ENCODE results near the gene C1orf21.
A peak's percentile ranks its signal among the peaks of the same experiment; 100 is the strongest.

C1orf21 gene

GRCh38 chr1:184626076-184627006 is 239.5 kb downstream of the C1orf21 start:
- no peak for DNase-seq (ENCODE audit: low read depth, low spot score)

DNA sequence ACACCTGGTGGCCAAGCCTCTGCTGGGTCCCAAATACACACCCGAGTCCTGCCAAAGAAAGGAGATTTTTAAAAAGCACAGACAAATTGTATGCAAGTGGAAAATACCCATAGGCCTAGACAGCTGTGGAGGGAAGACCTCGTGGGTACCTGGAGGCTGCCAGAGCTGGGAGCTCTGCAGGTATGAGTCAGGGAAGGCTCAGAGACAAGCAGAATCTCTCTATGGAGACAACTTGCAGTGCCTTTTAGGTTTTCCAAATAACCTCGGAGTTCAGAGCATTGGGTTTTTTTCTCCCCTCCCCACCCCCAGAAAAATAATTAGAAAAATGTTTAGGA is 240.1 kb downstream of the C1orf21 start:
- no peak for DNase-seq (ENCODE audit: low read depth, low spot score)

DNA sequence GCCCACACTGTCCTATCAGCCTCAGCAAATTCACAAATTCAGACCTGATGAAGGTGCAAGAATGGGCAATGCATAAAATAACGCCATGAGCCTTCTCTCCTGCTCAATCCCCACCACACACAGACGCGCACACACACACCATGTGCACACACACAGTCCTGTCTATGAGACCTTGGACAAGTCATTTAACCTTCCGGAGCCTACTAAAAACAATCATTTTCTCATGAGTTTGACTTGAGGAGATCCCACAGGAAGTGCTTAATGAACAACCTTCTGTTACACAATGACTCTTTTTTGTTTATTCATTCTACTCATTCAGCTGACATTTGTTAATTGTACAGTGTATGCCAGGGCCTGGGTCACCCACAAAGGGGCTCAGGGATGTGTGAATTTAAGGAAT is 242.4 kb downstream of the C1orf21 start:
- DNase-seq (ENCODE audit: low read depth, low spot score), result no peak

DNA sequence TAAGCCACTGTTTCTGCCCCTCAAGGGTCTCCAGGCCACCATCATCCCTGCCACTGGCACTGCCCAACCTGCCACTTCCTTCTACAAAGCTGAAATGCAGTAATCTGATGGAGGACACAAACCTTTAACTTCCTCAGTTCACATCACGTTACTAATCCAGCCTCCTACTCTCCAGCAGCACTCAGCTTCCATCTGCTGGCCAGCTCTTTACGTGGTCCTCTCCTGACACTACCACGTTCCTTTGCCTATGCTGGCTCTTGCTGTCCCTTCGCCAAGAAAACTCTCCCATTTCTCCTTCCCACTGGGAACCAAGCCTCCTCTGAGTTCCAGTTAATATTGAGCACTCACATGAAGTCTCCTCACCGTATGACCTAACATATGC is 243.8 kb downstream of the C1orf21 start:
- DNase-seq (ENCODE audit: low read depth, low spot score), result no peak

DNA sequence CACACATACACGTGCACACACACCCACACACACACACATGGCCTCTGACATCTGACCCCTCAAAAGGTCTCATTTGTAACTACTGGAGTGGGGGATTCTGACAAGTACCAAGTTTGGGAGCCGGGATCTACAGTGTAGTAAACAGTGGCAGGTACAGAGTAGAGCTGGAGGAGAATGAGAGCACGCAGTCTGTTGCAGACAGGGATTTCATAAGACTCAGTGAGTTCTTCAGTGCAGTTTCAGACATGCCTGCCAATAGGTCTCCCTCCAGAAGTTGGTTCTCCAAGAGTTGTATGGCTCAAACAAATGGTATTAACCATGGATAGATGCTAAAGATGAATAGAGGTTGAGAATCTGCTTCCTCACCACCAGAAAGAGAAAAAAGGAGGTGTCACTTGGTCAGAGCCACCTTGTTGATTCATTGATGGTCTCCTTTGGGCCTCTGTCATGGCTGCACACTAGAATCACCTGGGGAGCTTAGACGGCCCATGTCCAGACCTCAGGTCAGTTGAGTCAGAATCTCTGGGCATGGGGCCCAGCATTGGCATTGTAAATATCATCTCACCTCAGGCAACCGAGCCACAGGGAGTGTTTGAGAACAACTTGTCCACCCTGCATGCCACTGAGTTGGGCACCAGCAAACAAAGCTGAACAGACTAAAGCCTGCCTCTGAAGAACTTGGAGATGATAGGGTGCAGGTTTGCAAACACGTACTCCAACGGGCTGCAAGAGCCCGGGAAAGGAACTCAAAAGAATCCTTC is 245.8 kb downstream of the C1orf21 start:
- DNase-seq (ENCODE audit: low read depth, low spot score), result no peak

DNA sequence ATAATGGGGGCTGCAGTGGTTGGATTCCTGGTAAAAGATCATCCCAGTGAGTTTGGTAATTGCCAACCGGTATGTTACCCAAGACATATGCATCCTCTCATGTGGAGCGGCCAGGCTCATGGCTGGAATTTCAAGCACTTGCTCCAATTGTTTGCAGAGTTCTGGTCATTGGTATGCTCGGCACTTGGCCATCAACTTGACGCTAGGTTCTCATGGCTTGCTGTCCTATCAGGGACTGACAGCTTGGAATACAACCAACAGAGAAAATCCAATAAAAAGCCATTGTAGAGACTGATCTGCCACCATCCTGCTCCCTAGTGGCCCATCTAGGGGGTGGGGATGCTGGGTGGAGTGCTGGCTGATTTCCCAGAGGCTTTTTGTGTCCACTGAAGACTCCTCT is 247.0 kb downstream of the C1orf21 start:
- DNase-seq (ENCODE audit: low read depth, low spot score), result peak; percentile 58

DNA sequence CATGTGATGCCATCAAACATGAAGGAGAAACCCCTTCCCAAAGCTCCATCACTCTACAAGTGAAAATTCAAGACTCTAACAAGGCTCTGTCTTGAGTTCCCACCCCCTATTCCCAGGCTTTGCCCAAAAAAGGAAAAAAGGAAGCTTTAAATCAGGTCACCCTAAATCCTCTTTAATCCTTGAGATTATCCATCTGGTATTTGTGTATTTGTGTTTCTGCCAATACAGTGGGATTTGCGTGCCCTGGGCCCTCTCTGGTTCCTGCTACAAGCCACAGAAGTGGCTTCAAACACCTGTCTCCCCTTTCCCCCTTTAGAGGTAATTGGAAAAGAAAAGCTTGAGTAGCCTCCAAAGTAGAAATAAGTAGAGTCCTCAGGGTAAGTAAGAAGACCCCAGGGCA is 247.5 kb downstream of the C1orf21 start:
- DNase-seq (ENCODE audit: low read depth, low spot score), result no peak

GRCh38 chr1:184635347-184635979 is 248.6 kb downstream of the C1orf21 start:
- no peak for DNase-seq (ENCODE audit: low read depth, low spot score)

DNA sequence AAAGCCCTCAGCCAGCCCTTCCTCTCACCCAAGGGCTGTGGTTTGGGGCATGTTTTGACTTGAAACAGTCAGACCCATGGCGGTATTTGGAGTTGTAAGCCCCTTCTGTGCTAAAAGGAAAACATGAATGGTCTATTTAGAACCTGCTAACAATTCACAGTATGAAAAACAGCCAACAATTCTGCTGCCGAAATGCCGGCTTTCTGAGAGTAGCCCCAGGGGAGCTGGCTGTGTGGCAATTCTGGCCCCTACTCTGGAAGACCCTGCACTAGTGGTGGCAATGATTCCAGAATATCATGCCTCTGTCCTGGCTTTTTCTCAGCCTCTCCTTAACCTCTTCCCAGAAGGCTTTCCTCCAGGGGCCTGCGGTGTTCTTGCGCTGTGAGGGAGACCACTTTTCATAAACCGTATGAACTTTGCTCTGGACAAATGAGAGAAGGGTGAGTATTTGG is 249.2 kb downstream of the C1orf21 start:
- no peak for DNase-seq (ENCODE audit: low read depth, low spot score)

DNA sequence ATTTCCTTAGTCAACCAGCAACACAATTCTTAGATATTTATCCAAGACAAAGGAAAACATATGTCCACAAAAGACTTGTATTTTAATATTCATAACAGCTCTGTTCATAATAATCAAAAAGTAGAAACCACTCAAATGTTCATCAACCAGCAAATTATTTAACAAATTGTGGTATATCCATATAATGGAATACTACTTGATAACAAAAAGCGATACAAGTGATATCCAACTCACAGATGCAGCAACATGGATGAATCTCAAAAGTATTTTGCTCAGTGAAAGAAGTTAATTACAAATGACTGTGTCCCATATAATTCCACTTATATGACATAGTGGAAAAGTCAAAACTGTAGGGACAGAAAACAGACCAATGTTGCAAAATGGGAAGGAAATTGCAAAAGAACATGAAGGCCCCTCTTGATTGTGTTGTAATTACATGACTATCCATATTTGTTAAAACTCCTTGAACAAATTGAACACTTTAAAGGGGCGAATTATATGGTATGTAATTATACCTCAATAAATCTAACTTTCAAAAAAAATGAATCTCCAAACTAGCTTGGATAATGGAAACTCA is 250.9 kb downstream of the C1orf21 start:
- DNase-seq (ENCODE audit: low read depth, low spot score), result no peak

DNA sequence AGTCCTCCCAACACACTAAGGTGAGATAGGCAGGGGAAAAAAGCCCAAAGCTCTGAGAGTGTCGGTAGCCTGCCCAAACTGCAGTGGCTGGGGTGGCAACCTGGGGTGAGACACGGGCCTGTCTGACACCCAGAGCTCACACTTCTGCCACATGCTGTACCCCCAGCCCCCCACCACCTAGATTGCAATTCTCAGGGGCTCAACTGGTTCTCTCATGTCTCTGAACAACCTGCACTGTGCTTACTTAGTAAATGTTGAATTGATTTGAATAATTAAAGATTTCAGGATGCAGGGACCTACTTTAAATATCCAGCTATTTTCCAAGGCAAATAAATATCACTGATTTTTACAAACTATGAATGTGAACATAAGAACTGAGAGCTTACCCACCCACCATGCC is 252.4 kb downstream of the C1orf21 start:
- no peak for DNase-seq (ENCODE audit: low read depth, low spot score)

GRCh38 chr1:184640505-184640904 is 253.7 kb downstream of the C1orf21 start:
- DNase-seq (ENCODE audit: low read depth, low spot score), result no peak

DNA sequence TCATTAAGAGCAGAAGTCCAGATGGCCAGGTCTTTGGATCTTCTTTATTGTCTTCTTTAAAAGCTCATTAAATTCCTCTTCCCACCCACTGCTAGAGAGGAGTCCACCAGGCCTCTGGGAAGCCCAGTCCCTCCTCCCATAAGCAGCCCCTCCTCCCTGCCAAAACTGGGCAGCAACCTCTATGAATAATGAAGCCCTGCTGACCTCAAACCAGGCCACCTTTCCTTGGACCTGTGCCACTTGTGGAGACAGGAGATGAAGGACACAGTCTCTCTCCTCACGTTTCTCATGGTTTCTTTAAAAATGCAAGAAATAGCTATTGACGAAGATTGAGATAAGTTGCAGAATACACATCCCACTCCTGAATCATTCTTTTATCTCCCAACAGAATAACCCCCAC is 255.1 kb downstream of the C1orf21 start:
- no peak for DNase-seq (ENCODE audit: low read depth, low spot score)

- DNase-seq (ENCODE audit: low read depth, low spot score), result no peak
These were observed 256.8 kb downstream of the C1orf21 start for GRCh38 chr1:184643661-184644060.

DNA sequence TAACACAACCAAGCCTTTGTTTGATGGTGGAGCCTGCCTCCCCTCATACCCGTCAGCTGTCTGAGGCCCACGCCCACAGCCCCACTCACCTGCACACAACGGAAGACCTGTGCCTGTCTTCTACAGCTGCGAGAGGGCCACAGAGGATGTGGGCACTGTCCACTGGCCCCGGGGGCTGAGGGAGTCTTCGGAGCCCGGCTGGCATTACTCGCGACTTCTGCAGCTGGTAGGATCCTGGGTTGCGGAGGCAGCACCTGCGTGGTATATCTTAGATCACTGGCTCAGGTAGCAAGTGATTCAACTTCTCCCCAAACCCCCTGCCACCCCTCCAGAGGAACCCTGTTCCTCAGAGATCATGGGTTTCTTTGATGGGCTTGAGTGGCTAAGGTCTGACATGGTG is 257.9 kb downstream of the C1orf21 start:
- no peak for DNase-seq (ENCODE audit: low read depth, low spot score)

DNA sequence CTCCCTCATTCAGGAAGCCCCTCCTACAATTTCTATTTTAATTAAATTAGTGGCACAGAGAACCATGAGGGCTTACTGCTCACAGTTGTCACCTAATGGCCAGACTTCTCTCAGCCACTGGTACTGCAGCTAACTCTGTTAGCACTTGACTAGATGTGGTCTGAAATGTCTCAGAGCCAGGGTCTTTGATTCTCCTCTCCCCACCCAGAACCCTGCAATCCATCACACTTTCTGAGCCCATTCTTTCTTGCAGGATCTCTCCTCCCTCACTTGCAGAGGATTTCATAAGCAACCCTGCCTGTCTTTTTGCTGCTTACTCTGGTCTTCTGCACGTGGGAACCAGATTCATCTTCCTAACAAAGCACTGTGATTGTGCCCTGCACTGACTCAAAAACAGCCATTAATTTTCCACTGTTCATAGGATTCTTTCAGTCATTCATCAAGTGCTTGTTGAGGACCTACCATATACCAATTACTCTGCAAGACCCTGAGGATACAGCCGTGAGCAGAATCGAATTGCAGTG is 259.4 kb downstream of the C1orf21 start:
- DNase-seq (ENCODE audit: low read depth, low spot score), result no peak

DNA sequence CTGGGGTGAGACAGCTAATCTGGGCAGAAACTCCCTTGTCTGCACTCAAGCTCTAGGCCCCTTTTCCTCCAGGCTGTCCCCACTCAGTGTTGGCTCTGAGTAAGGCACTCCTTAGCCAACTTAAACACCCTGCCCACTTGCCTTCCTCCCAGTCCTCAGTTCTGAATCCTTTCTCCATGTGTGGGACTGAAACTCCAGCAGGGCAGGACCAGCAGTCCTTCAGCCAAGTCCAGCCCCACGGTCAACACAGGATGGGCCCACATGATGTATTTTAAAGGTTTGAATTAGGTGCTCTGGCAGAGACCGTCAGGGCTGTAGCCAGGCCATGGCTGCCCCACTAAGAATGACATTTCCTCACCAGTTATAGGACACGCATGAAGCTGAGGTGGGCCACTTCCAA is 260.0 kb downstream of the C1orf21 start:
- DNase-seq (ENCODE audit: low read depth, low spot score), result no peak

- no peak for DNase-seq (ENCODE audit: low read depth, low spot score)
These were observed 260.6 kb downstream of the C1orf21 start for GRCh38 chr1:184647471-184647870.

- no peak for DNase-seq (ENCODE audit: low read depth, low spot score)
These were observed 261.5 kb downstream of the C1orf21 start for GRCh38 chr1:184648160-184648855.

DNA sequence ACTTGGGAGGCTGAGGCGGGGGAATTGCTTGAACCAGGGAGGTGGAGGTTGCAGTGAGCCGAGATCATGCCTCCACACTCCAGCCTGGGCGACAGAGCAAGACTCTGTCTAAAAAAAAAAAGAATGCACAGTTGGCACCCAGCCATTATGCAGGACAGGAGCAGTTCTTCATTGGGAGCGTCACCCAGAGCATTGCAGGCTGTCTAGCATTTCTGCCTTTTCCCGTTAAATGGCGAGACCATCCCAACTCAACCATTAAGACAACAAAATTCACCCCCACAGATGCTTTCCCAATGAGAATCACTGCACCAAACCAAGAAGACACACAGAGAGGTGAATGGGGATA is 262.0 kb downstream of the C1orf21 start:
- DNase-seq (ENCODE audit: low read depth, low spot score), result no peak

- DNase-seq (ENCODE audit: low read depth, low spot score), result no peak
These were observed 262.6 kb downstream of the C1orf21 start for GRCh38 chr1:184649451-184649888.
